ENCODE data around the gene HFE. TPM values are rescaled to one million over a fixed set of nuclear protein-coding genes. Genes with fewer than 3 reads are reported as not detected.

Gene HFE
- polyA plus RNA-seq, 1 donor (not counting 4 experiments of a cell fraction or from before 2014, with no cell fraction given), result 18.4 TPM

- H3K4me1 ChIP-seq (ENCODE audit: control insufficient read depth, extremely low read depth, insufficient read depth, low read length), result peaks cover 23% of the 10 kb centered on the region
Measured at GRCh38 chr6:26130581-26131249, 43.5 kb downstream of the HFE start.

GRCh38 chr6:26131618-26132017 lies 44.4 kb downstream of the HFE start:
- H3K36me3 ChIP-seq (ENCODE audit: control insufficient read depth in 2 of 2, extremely low read depth in 1 of 2, insufficient read depth in 2 of 2, low read length in 2 of 2), result peaks cover 0 to 10% of the 10 kb centered on the region in 2 experiments
- no peak overlapping the region for H3K27ac ChIP-seq (ENCODE audit: control insufficient read depth, insufficient read depth, low read length)
- H3K4me1 ChIP-seq (ENCODE audit: control insufficient read depth, extremely low read depth, insufficient read depth, low read length), result peaks cover 19% of the 10 kb centered on the region
- no peak for TF ChIP-seq CTCF (optimal IDR thresholded peaks at IDR 0.05 in 1 of 3, IDR thresholded peaks at IDR 0.05 in 1 of 3, conservative IDR thresholded peaks at IDR 0.05 in 1 of 3; ENCODE audit: extremely low read depth in 1 of 3, insufficient read depth in 2 of 3, low read length in 3 of 3)
- TF ChIP-seq EZH2 (IDR thresholded peaks at IDR 0.05; ENCODE audit: low read length), result no peak
- DNase-seq (ENCODE audit: low read depth, low spot score) (no peak), FAIRE-seq (no peak)
- no peak overlapping the region for H2AFZ ChIP-seq (ENCODE audit: control insufficient read depth, low read length)
- H3K4me2 ChIP-seq (ENCODE audit: control insufficient read depth, extremely low read depth, insufficient read depth, low read depth, low read length), result no peak overlapping the region
- H3K4me3 ChIP-seq (ENCODE audit: control insufficient read depth in 2 of 3, extremely low read depth in 1 of 3, insufficient read depth in 2 of 3, low read depth in 1 of 3, low read length in 3 of 3), result no peak overlapping the region
- H4K20me1 ChIP-seq (ENCODE audit: control insufficient read depth, extremely low read depth, insufficient read depth, low read length), result no peaks in the 10 kb centered on the region
- dilution Hi-C loops (cut with MboI; ENCODE audit: extremely low pct_ligation_motif_present, low sequenced_read_pairs), result no loop called here
- H3K9me1 ChIP-seq (ENCODE audit: control insufficient read depth, extremely low read depth, insufficient read depth, low read length), result no peaks in the 10 kb centered on the region
- H3K9me3 ChIP-seq (ENCODE audit: control insufficient read depth, low read depth, low read length), result no peaks in the 10 kb centered on the region
- no peak overlapping the region for H3K9ac ChIP-seq (ENCODE audit: control insufficient read depth, extremely low read depth, insufficient read depth, low read length)
- no peaks in the 10 kb centered on the region for H3K27me3 ChIP-seq (ENCODE audit: control insufficient read depth, extremely low read depth, insufficient read depth, low read length)
- peaks cover under 1% of the 10 kb centered on the region for H3K79me2 ChIP-seq (ENCODE audit: control insufficient read depth, insufficient read depth, low read length)

More at GRCh38 chr6:26130581-26131249, 43.5 kb downstream of the HFE start:
- dilution Hi-C loops (cut with MboI; ENCODE audit: extremely low pct_ligation_motif_present, low sequenced_read_pairs), result no loop called here
- Histone ChIP-seq H3K27ac (ENCODE audit: control insufficient read depth, insufficient read depth, low read length) (no peak overlapping the region), H3K4me3 (ENCODE audit: control insufficient read depth in 2 of 3, extremely low read depth in 1 of 3, insufficient read depth in 2 of 3, low read depth in 1 of 3, low read length in 3 of 3) (no peak overlapping the region), H3K27me3 (ENCODE audit: control insufficient read depth, extremely low read depth, insufficient read depth, low read length) (no peaks in the 10 kb centered on the region), H3K4me2 (ENCODE audit: control insufficient read depth, extremely low read depth, insufficient read depth, low read depth, low read length) (no peak overlapping the region), H3K36me3 (ENCODE audit: control insufficient read depth in 2 of 2, extremely low read depth in 1 of 2, insufficient read depth in 2 of 2, low read length in 2 of 2) (peaks cover 0 to 10% of the 10 kb centered on the region in 2 experiments), H3K9me1 (ENCODE audit: control insufficient read depth, extremely low read depth, insufficient read depth, low read length) (no peaks in the 10 kb centered on the region), H2AFZ (ENCODE audit: control insufficient read depth, low read length) (no peak overlapping the region), H3K79me2 (ENCODE audit: control insufficient read depth, insufficient read depth, low read length) (peaks cover 6% of the 10 kb centered on the region), H4K20me1 (ENCODE audit: control insufficient read depth, extremely low read depth, insufficient read depth, low read length) (no peaks in the 10 kb centered on the region), H3K9me3 (ENCODE audit: control insufficient read depth, low read depth, low read length) (no peaks in the 10 kb centered on the region), H3K9ac (ENCODE audit: control insufficient read depth, extremely low read depth, insufficient read depth, low read length) (no peak overlapping the region)
- FAIRE-seq, result no peak
- TF ChIP-seq EZH2 (IDR thresholded peaks at IDR 0.05; ENCODE audit: low read length), result no peak
- no peak for TF ChIP-seq CTCF (optimal IDR thresholded peaks at IDR 0.05 in 1 of 3, IDR thresholded peaks at IDR 0.05 in 1 of 3, conservative IDR thresholded peaks at IDR 0.05 in 1 of 3; ENCODE audit: extremely low read depth in 1 of 3, insufficient read depth in 2 of 3, low read length in 3 of 3)
- DNase-seq (ENCODE audit: low read depth, low spot score), result no peak

All from keratinocyte (primary cell).